Hippocampal formation (tissue), 2 donors: ENCODE results near the gene MTMR3.
A peak's percentile ranks its signal among the peaks of the same experiment; 100 is the strongest.

ENCODE experiments used
- DNase-seq, 2 donors: peaks; one replicate each; lab custom pipeline; 2025; lab: John Stamatoyannopoulos, UW

Gene MTMR3

DNA sequence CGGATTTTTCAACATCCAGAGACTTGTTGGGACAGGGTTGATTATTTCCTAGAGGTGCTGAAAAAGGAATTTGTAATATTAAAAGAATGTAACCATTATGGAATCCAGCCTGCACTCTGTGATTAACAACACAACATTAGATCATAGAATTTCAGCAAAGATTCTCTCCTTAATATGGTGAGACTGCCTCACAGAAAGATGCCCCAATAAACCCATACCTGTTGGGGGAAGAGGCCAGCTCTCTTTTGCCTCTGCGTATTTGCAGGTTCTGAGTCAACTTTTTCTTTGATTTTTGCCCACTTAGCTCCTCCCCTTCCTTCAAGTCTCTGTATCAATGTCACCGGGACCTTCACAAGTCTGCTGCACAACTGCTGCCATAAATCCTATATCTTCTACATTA is 12.4 kb upstream of the MTMR3 start:
- no peak for DNase-seq

DNA sequence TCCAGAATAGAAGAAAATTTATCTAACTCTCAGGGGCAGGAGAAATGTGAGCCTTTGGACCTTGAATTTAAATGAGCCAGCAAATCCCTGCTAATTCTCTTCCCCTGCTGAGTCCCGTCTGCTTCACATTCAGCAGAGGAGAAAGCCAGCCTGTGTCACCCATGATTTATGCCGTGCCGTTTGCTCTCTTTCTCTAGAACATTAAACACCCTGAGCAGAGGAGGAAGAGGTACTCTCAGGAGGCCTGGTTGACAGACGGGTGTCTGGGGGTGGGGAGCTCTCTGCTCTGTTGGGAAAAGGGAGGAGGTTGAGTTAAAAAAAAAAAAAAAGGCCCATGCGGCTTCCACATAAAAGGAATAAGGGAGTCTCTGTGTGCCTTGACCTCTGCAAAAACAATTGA is 11.3 kb upstream of the MTMR3 start:
- DNase-seq, result peak in 1 of 2 donors; percentile 9

DNA sequence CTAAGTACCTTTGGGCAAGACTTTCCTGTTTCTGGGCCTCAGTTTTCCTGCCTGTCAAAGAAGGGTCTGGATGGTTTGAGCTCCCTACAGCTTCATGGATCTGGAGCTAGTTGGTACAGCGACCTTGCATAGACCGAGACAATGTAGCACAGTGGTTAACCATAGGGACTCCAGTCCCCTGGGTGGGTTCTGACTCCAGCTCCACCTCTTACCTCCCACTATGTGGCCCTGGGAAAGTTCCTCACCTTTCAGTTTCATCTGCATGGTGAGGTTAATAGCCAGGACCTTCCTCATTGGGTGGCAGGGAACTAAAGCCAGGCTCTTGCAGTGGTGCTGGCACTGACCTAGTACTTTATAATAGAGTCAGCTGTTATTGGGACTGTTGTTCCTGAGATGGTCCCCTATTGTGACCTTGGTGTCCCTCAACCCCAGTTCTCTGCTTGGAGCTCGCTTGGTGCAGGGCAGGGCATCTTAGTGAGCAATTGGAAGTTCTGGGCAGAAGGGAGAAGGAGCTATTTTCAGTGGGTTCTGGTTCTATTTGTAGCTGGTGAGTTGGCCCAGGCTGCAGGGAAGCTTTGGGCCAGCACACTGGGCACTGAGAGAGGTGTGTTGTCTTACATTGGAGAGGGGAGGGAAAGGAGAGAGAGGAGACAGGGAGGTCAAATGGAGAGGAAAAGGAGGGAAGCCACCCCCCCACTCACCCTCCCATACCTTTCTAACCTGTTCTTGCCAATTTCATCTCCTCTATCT is 10.7 kb upstream of the MTMR3 start:
- no peak for DNase-seq

DNA sequence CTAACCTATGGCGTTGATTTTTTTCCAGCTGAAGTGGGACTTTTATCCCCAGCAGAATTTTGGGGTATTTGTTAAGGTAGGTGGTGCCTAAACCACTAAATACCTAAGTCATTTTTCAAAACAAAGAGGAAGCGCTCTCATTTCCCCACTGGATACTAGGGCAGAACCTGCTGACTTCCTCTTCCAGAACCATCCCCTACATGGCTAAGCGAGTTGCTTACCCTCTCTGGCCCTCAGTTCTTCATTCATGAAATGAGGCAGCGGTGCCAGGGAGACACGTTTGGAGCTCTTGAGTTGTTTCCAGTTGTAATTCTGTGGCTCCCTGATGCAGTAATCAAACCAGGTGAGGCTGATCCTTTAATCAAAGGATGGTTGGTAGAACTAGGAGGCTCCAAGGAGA is 10.0 kb upstream of the MTMR3 start:
- DNase-seq, result no peak

DNA sequence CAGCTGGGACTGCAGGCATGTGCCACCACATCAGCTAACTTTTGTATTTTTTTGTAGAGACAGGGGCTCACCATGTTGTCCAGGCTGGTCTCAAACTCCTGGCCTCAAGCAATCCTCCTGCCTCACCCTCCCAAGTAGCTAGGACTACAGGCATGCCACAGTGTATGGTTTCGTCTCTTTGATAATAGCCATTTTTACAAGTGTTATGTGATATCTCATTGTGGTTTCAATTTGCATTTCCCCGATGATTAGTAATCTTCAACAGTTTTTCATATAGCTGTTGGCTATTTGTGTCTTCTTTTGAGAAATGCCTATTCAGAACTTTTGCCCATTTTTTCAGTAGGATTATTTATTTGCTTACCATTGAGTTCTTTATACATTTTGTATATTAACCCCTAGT is 9.0 kb upstream of the MTMR3 start:
- no peak for DNase-seq

DNA sequence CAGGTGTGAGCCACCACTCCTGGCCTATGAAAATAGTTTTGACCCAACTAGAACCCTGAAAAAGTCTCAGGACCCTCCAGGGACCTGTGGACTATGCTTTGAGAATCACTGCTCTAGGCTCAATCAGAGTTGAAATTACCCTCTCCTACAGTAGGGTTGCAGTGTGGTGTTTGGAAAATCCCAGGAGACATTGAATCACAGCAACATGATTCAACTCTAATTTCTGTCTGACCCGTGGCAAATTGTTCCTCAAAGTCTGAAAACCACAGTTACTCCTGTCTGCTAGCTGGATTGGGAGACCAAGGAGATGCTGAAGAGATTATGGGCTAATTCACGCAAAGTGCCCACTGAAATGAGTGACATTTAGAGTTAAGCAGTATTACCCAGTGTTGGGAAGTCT is 5.4 kb upstream of the MTMR3 start:
- DNase-seq, result no peak

DNA sequence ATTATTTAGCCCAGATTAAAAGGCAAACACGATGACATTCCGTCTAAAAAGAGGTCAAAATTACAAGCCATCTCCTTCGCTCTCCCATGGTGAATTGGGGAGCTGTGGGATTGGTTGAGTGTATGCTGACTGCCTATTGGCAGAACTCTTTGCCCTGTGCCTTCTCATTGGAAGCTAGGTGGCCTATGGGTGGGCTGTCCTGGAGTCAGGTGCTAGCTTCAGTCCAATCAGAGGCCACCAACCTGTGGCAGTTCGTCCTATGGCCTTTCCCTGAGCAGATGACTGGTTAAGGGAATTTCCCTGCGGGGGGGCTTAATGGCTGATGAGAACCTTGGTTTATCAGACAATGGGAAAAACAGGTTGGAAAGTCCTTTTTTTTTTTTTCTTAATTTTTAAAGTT is 3.2 kb upstream of the MTMR3 start:
- DNase-seq, result no peak

DNA sequence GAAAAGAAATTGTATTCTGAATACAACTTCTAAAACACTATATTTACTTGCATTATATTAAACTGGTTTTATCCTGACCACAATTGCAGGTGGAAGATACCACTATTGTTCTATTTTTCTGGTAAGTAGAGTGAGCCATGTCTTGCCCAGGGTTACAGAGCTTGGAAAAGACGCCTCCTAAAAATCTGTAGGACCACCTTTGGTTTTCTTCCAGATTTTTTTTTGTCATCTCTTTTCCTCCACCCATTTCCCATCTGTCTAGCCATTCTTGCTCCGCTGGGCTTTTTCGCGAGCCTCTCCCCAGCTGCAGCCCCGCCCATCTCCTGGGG is 294 bp upstream of the MTMR3 start:
- DNase-seq, result no peak

DNA sequence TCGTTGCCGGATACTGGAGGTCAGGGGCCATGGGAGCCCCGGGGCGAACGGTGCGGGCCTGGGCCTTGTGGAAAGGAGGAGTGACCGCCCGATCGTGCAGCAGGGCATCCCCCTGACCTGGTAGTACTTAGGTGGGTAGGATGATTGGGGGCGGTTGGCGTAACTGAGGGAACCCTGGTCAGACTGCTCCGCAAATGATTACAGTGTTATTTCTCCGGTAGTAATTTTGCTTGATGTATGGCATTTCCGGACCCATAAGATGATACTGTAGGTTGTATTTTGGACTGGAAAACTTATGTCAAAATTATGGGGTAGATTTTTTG is 762 bp downstream of the MTMR3 start:
- DNase-seq, result no peak

DNA sequence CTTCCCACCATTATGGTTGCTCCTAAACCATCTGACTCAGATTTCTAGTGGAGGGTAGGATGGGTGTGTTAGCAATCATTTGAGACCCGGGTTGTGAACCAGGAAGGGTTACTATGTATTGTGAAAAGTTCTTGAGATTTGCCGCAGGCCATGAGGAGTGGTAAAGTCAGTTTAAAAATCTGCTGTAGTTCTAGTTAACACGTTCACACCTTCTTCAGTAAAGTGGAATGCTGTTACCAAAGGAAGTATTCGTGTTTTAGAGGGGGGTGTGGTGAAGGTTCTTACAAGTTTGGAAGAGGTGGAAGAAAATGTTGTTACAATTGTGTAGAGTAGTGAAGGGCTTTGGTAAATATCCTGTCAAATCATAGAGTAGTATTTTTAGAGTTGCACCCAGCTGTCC is 2.6 kb downstream of the MTMR3 start:
- DNase-seq, result no peak

DNA sequence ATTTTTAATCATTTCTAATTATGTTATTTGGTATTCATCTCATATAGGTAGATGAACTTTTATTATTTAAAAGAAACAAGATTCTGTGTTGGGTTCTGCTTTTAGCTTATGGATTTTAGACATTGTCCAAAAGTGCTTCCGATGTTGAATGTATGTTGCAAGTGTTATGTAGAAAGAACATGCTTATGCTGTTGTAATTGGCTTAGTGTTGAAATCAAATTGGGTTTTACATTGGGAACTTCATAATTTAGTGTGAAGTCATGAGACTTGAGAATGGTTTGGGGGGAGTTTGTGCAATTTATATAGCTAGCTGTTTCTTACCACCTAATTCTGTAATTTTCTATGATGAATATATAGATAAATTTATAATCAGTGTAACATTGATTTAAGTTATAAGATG is 3.6 kb downstream of the MTMR3 start:
- no peak for DNase-seq

DNA sequence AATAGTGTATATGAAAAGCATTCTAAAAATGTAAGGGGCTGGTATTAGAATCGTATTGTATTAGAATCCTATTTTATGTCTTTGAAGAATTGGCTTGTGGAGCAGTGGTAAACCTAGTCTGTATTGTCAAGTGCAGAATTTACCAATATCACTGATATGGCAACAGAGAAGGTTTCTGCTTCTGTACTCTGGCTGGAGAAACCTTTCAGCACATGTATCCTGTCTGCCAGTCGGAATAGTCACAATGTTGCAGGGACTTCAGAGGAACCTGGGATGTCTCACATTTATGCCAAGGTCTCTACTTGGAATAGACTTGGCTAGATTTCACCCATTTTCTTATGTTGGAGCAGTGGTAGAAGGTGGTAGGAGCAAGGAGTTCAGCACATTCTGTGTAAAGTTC is 4.4 kb downstream of the MTMR3 start:
- DNase-seq, result no peak

DNA sequence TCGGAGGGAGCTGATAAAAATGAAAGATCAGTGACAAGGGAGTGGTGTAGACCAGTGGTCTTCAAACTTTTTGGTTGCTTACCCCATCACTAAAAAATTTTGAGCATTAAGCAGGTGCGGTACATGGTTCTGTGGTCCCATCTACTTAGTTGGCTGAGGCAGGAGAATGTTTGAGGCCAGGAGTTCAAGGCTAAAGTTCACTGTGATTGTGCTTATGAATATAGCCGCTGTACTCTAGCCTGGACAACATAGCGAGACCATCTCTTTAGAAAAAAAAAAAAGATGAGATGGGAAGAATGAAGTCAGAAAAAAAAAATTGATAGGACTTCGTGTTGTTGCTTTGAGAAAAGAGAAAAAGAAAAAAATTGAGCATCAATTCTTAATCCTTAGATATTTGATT is 7.8 kb downstream of the MTMR3 start:
- no peak for DNase-seq

DNA sequence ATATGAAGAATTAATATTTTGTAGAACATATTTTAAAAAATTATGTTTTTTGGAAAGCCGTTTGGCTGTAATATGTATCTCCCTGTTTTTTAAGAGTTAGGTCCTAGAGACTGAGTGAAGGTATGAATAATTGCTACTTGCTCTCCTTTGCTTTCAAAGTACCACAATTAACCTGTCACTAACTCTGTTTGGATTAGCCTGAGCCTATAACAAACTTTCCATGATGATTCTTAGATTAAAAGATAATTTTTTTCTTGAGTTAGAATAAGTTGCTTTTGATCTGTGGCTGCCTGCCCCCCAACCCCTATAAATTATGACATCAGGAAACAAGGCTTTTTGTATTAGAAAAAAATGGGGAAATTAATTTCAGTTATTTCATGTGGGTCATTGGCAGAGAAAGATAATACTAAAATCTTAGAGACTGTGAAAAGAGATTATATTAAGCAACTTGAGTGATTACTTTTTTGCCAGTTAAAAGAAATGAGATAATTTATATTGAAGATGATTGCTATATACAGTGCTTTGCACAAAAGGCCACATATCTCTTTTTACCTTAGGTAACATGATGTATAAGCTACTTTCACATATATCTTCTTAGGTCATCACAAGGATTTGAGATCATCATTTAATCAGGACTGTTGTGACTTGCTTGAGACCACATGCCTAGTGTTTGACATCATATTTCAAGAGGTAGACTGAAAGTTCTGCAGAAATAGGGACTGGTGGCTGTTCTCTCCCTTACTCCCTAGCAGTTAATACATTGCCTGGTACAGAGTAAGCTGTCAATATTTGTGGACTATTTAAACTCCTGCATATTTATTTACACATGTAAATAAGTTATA is 9.6 kb downstream of the MTMR3 start:
- no peak for DNase-seq

DNA sequence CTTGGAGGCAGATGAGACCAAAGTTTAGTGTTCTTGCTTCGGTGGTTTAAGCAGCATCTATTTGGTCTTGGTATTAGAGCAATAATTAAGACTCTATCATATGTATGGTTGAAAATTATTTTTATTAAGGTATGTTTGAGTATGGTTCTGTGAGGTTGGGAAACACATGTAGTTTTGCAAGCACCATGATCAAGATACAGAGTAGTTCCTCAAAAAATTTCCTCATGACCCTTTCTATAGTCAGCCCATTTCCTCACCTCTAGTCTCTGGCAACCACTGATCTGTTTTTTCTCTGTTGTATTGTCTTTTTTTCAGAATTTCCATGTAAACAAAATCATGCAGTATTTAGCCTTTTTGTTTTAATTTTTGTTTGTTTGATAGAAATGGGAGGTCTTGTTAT is 18.4 kb downstream of the MTMR3 start:
- DNase-seq, result no peak

DNA sequence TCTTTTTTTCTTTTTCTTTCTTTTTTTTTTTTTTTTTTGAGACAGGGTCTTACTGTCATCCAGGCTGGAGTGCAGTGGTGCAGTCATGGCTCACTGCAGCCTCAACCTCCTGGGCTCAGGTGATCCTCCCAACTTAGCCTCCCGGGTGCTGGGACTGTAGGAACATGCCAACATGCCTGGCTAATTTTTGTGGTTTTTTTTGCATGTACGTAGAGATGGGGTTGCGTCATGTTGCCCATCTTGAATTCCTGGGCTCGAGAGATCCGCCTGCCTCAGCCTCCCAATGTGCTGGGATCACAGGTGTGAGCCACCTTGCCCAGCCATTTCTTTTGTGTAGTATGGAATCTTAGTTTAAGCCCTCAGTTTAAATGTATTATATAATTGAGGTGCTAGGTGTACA is 20.4 kb downstream of the MTMR3 start:
- no peak for DNase-seq

DNA sequence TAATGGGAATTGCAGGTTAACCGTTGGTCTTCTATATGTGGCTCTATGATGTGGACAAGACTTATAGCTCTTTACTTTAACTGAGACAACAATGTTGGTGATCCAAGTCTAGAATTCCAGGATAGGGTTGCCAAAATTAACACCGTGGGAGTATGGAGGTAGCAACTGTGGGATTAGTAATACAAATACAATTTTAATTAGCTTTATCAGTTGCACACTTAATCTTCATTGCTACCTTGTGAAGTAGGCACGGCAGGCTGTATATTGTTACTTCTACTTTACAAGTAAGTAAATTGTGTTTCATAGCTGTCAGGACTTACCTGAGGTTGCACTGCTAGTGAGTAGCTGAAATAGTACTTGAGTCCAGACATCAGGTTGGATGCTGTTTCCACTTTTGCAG is 21.0 kb downstream of the MTMR3 start:
- DNase-seq, result no peak

DNA sequence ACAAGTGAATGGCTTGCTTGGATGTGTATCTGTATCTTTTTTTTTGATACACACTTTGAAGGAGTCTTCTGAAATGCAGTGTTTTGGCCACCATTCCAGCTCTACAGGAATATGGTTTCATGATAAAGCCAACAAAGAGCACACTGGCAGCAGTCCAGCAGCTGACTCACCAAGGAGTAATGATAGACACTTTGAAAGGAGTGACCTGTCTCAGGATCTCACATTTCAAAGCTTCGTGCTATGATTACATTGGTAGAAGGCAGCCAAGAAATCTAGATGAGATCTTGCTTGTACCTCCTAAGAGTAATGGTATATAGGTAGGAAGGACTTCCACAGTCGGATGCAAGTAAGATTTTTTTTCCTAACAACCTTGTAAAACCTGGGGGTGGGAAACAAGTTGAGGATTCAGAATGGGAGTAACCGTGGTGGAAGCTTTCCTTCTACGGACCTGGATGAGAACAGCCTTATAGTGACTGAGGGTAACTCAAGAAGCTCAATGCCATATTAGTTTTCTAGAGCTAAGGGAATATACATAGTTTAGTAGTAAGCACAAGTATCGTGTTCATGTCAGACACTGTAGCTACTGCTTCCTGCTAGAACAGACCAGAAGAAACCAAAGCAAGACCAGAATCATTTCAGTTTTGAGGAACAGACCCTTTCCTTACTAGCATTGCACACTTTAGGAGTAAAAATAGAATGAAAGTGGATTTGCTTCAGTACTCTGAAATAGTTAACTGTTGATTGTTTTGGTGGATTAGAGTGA is 25.0 kb downstream of the MTMR3 start:
- DNase-seq, result no peak

DNA sequence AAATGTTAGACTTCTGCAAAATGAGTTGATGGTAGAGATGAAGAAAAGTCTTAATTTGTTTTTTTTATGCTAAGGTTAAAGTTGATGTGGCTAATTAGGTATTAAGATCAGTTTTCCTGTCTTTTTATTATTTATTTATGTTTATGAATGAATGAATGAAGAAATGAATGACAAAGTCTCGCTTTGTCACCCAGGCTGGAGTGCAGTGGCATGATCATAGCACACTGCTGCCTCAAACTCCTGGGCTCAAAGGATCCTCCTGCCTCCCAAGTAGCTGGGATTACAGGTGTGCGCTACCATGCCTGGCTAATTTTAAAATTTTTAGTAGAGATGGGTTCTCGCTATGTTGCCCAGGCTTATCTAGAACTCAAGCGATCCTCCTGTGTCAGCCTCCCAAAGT is 29.2 kb downstream of the MTMR3 start:
- DNase-seq, result no peak

DNA sequence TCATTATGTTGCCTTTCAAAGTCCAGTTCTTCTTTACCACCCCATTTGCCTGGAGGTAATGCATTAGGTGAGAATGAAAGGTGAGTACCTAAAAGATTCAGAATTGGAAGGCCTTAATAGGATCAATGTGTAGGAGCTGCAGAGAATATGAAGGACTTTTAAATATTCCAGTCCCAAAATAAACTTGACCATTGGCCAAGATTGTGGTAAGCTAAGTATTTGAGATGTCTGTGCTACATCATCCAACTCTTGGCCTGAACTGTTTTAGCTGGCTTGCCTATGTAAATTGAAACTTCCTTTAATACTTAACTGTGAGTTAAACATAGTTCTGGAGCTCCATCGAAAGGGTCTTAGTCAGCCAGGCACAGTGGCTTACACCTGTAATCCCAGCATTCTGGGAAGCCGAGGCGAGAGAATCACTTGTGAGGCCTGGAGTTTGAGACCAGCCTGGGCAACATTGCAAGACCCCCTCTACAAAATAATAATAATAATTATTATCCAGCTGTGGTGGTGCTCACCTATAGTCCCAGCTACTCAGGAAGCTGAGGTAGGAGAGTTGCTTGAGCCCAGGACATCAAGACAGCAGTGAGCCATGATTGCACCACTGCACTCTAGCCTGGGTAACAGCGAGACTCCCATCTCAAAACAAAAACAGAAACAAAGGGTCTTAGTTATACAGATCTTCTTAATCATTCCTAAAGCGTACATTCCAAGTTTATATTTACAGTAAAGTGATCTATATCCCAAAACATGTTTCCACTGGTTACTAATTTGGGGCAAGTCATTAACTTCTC is 29.8 kb downstream of the MTMR3 start:
- DNase-seq, result no peak

DNA sequence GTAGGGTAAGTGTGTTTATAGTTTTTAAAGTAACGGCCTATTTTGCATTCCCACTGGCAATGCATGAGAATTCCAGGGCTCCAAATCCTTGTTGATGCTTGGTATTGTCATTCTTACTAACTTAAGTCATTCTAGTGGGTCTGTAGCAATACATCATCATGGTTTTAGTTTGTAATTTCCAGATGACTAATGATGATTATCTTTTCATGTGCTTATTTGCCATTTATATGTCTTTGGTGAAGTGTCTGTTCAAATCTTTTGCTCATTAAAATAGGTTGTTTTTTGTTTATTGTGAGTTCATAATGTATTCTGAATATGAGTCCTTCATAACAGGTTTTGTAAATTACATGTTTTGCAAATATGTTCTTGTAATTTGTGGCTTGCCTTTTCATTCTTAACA is 31.2 kb downstream of the MTMR3 start:
- no peak for DNase-seq

DNA sequence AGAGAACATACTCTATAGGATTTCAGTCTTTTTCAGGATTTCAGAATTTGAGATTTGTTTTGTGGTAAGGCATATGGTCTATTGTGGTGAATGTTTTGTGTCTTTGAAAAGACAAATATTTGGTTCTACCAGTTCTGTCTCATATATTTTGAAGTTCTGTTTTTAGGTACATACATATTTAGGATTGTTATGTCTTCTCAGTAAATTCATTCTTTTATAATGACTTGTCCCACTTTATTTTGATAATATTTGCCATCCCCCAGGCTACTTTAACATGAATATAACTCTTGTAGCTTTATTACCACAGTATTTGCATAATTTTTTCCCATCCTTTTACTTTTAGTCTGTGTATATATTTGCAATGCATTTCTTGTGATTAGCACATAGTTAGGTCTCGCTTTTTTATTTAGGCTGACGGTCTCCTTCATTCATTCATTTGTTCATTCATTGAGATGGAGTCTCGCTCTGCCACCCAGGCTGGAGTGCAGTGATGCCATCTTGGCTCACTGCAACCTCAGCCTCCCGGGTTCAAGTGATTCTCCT is 32.1 kb downstream of the MTMR3 start:
- DNase-seq, result no peak
